ENCODE results near the gene CHD8. TPM values are rescaled to one million over a fixed set of nuclear protein-coding genes. Genes with fewer than 3 reads are reported as not detected.
A peak's percentile ranks its signal among the peaks of the same experiment; 100 is the strongest.

The CHD8 gene
- total RNA-seq, 1 donor from 2014 or later, result 78.9 TPM

GRCh38 chr14:21437063-21437901 is 18.6 kb downstream of the CHD8 start:
- intact Hi-C loops (cut with DNase I), result no loop called here
- ATAC-seq, result peak; percentile 100
- peak; percentile 99 for DNase-seq (ENCODE audit: low spot score)

GRCh38 chr14:21436567-21437062 is 19.3 kb downstream of the CHD8 start:
- no peak for DNase-seq (ENCODE audit: low spot score)
- intact Hi-C loops (cut with DNase I), result no loop called here
- no peak for ATAC-seq

- DNase-seq (ENCODE audit: low spot score) (no peak), ATAC-seq (no peak)
- intact Hi-C loops (cut with DNase I), result no loop called here
These were observed 24.8 kb downstream of the CHD8 start for GRCh38 chr14:21431126-21431525.

- DNase-seq (ENCODE audit: low spot score) (no peak), ATAC-seq (no peak)
- intact Hi-C loops (cut with DNase I), result no loop called here
These were observed 27.0 kb downstream of the CHD8 start for GRCh38 chr14:21428930-21429329.

- ATAC-seq (no peak), DNase-seq (ENCODE audit: low spot score) (no peak)
- intact Hi-C loops (cut with DNase I), result no loop called here
These were observed 29.2 kb downstream of the CHD8 start for GRCh38 chr14:21426692-21427091.

GRCh38 chr14:21419528-21419927 is 36.4 kb downstream of the CHD8 start:
- intact Hi-C loops (cut with DNase I), result no loop called here
- DNase-seq (ENCODE audit: low spot score) (no peak), ATAC-seq (no peak)

GRCh38 chr14:21415329-21415728 is 40.6 kb downstream of the CHD8 start:
- intact Hi-C loops (cut with DNase I), result no loop called here
- ATAC-seq, result no peak
- DNase-seq (ENCODE audit: low spot score), result no peak

GRCh38 chr14:21414137-21414631 is 41.7 kb downstream of the CHD8 start:
- ATAC-seq (no peak), DNase-seq (ENCODE audit: low spot score) (no peak)
- intact Hi-C loops (cut with DNase I), result no loop called here

- DNase-seq (ENCODE audit: low spot score), result no peak
- intact Hi-C loops (cut with DNase I), result no loop called here
These were observed 47.8 kb downstream of the CHD8 start for GRCh38 chr14:21408147-21408546.

GRCh38 chr14:21406213-21406612 is 49.7 kb downstream of the CHD8 start:
- intact Hi-C loops (cut with DNase I), result no loop called here
- no peak for DNase-seq (ENCODE audit: low spot score)

More at GRCh38 chr14:21408147-21408546, 47.8 kb downstream of the CHD8 start:
- no peak for ATAC-seq

GRCh38 chr14:21405097-21405496 is 50.8 kb downstream of the CHD8 start:
- ATAC-seq (no peak), DNase-seq (ENCODE audit: low spot score) (no peak)
- intact Hi-C loops (cut with DNase I), result no loop called here

More at GRCh38 chr14:21406213-21406612, 49.7 kb downstream of the CHD8 start:
- no peak for ATAC-seq

GRCh38 chr14:21399311-21399870 is 56.5 kb downstream of the CHD8 start:
- intact Hi-C loops (cut with DNase I), result no loop called here
- ATAC-seq, result no peak
- no peak for DNase-seq (ENCODE audit: low spot score)

GRCh38 chr14:21398901-21399300 is 57.0 kb downstream of the CHD8 start:
- intact Hi-C loops (cut with DNase I), result no loop called here
- ATAC-seq (no peak), DNase-seq (ENCODE audit: low spot score) (no peak)

GRCh38 chr14:21395450-21395849 is 60.5 kb downstream of the CHD8 start:
- intact Hi-C loops (cut with DNase I), result no loop called here
- DNase-seq (ENCODE audit: low spot score), result no peak
- ATAC-seq, result no peak

GRCh38 chr14:21385188-21385904 is 70.6 kb downstream of the CHD8 start:
- no peak for ATAC-seq
- intact Hi-C loops (cut with DNase I), result no loop called here

GRCh38 chr14:21384494-21384851 is 71.5 kb downstream of the CHD8 start:
- ATAC-seq, result no peak
- intact Hi-C loops (cut with DNase I), result no loop called here
- no peak for DNase-seq (ENCODE audit: low spot score)

More at GRCh38 chr14:21385188-21385904, 70.6 kb downstream of the CHD8 start:
- DNase-seq (ENCODE audit: low spot score), result no peak

GRCh38 chr14:21383848-21384493 is 72.0 kb downstream of the CHD8 start, which contains the start of gene SUPT16H:
Gene SUPT16H (minus strand): TSS chr14:21384019. CDS start chr14:21383927, 92 bp downstream.
- intact Hi-C loops (cut with DNase I), result no loop called here
- DNase-seq (ENCODE audit: low spot score) (peak; percentile 97), ATAC-seq (peak; percentile 99)

GRCh38 chr14:21382886-21383847 is 72.8 kb downstream of the CHD8 start:
- DNase-seq (ENCODE audit: low spot score) (no peak), ATAC-seq (peak; percentile 20)
- intact Hi-C loops (cut with DNase I), result no loop called here
